Adrenal gland (tissue), 5 donors: ENCODE results near the gene SLC6A4.

Experiments
- POLR2A ChIP-seq, 2 donors: fragments of 450-650 bp; IDR thresholded peaks; one replicate each; pipeline ENCODE4 v1.6.1; 2017; ENCODE audit warnings: antibody characterized with exemption in 2 of 2, mild to moderate bottlenecking in 2 of 2, moderate library complexity in 1 of 2
- TF ChIP-seq, protein P1 (sequence below), 6 experiments: fragments of 450-650 bp in 4 of 6; fragments of 200-600 bp in 2 of 6; sonication (generic) in 1 of 6; IDR thresholded peaks; 1 replicate in 5 of 6; 2 replicates in 1 of 6; pipeline versions ENCODE4 v1.5.1 to v1.8.0; 2016 to 2021; ENCODE audit warnings: antibody characterized with exemption in 6 of 6, mild to moderate bottlenecking in 2 of 6, moderate library complexity in 1 of 6
- donor health status: DM: no; HTN: no; CAD: no.

DNA sequence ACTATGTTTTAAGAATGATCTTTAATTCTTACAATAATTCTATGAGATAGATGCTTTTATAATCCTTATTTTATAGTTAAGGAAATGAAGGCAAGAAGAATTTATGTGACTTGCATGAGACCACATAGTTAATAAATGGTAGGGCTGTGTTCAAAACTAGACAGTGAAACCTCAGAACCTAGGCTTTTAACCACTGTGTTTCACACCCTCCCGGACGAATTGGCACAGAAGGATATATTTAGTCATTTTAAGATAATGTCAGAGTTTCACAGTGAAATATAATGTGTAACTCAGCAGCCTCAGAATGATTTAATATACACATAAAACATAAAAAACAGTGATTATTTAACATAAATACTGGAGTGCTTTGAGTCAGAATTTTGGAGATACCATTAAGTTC lies 61.8 kb downstream of the SLC6A4 start:
- TF ChIP-seq, protein P1, sequence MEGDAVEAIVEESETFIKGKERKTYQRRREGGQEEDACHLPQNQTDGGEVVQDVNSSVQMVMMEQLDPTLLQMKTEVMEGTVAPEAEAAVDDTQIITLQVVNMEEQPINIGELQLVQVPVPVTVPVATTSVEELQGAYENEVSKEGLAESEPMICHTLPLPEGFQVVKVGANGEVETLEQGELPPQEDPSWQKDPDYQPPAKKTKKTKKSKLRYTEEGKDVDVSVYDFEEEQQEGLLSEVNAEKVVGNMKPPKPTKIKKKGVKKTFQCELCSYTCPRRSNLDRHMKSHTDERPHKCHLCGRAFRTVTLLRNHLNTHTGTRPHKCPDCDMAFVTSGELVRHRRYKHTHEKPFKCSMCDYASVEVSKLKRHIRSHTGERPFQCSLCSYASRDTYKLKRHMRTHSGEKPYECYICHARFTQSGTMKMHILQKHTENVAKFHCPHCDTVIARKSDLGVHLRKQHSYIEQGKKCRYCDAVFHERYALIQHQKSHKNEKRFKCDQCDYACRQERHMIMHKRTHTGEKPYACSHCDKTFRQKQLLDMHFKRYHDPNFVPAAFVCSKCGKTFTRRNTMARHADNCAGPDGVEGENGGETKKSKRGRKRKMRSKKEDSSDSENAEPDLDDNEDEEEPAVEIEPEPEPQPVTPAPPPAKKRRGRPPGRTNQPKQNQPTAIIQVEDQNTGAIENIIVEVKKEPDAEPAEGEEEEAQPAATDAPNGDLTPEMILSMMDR (IDR thresholded peaks at IDR 0.05), result no peak
- no peak for TF ChIP-seq POLR2A (IDR thresholded peaks at IDR 0.05)
